Activated gamma-delta T cell treated with anti-CD3 and anti-CD28 coated beads, Interleukin-2, amount 50 U/mL, for 16 hours (primary cell): ENCODE measurements around the gene RNASE7.

ENCODE experiments used
- DNase-seq: peaks from one replicate; pipeline ENCODE4 v3.0.0-alpha.2; 2020; ENCODE audit warnings: low read depth

RNASE7 gene

GRCh38 chr14:21088687-21089086 is 46.5 kb downstream of the RNASE7 start:
- no peak for DNase-seq

DNA sequence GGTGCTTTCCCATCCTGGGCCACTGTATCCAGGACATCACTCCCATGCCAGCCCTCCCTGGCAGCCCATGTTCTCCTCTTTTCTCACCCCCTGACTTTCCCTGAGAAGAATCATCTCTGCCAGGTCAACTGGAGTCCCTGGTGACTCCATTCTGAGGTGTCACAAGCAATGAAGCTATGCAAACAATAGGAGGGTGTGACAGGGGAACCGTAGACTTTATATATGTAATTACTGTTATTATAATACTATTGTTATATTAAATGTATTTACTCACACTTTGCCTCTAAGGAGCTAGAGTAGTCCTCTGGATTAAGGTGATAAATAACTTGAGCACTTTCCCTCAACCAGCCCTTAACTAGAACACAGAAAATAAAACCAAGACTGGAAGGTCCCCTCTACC is 47.1 kb downstream of the RNASE7 start:
- no peak for DNase-seq

DNA sequence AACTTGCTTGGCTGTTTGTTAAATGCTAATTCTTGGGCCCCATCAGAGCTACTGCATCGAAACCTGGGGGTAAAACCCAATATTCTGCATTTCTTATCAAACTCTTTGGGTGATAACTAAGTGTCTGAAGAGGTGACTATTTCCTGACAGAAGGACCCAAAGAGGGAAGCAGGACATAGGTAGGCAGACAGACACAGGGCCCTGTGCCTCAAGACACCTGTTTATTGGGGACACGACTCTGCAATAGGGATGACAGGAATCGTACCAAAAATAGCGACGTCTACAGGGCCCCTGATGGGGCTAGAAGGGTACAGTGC is 47.7 kb downstream of the RNASE7 start:
- DNase-seq: no peak

DNA sequence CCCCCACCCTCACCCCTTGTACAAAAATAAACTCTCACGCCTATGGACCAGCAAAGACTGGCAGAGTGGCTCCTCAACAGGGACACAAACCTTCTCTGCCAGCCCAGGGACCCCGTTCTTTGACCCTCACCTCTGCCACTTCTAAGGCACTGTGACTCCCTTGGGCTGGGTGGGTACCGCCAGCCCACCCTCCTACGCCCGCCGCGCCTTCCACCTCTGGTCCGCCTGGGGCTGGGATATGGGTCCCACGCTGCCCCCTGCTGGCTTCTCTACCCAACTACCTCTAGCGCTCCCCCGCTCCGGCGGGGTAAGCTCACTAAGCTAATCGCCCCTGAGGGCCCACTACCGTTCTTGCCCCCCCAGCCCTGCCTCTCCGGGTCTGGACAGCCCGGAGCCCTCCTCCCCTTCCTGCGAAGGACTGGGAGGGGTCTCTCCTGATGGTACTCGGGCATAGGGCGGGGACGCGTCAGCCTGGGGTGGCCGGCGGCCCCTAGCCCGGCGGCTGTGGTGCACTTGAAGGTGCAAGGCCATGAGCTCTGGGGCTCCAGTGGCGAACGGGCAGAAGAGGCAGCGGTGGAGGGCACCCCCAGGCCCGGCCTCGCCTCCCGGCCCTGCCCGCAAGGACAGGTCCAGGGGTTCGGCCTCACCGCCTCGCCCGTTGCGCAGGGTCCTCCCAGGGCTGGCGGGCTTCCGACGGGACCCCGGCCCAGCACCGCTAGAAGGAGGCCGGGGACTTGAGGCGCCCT is 48.2 kb downstream of the RNASE7 start:
- DNase-seq: no peak

- DNase-seq: no peak
Measured at GRCh38 chr14:21090940-21091663, 48.9 kb downstream of the RNASE7 start.

DNA sequence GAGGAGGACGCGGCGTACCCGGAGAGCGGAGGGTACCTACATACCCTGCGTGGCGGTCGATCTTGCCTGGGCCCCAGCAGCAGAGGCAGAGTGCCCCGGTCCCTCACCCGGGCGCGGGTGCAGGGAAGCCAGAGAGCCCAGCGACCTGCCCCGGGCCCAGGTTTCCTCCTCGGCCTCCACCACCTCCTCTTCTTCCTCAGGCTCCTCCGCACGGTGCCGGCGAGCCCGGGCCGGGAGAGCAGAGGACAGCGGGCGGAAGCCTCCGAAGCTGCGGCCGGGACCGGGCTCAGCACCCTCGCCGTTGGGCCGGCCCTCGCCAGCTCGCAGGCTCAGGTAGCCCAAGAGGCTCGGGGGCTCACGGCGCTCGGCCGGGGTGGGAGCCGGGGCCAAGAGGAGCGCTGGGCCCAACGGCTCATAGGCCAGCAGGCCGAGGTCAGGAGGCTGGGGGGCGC is 49.7 kb downstream of the RNASE7 start:
- no peak for DNase-seq

DNA sequence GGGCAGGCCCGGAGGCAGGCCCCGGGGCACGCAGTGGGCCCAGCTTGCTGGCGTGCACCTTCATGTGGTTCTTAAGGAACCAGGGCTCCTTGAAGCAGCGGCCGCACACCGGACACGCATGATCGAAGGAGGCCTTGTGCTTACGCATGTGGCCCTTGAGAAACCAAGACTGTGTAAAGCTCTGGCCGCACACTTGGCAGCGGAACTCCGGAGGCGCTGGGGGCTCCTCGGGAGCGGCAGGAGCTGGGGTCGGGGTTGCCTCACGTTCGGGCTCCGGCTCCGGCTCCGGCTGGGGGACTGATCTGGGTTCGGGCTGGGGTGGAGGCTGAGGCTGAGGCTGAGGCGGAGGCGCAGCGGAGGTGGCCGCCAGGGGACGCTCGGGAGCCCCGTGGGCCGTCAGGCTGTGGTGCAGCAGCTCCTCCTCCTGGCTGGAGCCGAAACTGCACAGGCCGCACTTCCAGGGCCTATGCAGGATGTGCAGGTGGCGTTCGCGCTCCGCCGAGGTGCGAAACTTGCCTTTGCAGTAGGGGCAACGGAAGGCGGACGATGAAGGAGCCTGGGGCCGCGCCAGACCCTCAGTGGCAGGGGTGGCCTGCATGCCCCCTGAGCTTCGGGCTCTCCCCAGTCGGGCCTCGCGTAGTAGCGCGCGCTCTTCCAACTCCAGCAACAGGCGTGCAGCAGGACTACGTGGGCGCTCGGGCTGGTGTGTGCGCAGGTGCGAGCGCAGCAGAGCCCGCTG is 50.3 kb downstream of the RNASE7 start:
- DNase-seq: peak; percentile 87

GRCh38 chr14:21093018-21093417 is 50.9 kb downstream of the RNASE7 start:
- no peak for DNase-seq
